K562 (cell line): Measurements from ENCODE around the gene AP5Z1. TPM values are rescaled to one million over a fixed set of nuclear protein-coding genes. Genes with fewer than 3 reads are reported as not detected.

Experiments used
- ATAC-seq: fragments of 200-7000 bp; cut with Tn5 transposase; 3 replicates; pipeline ENCODE4 v1.9.1; 2020; ENCODE audit warnings: moderate library complexity
- BruUV-seq: library from RNA; stranded (reverse); fragments of 400-500 nt; replicated peaks from 2 replicates; lab custom pipeline; 2021; lab: Mats Ljungman, UMichigan
- CTCF ChIA-PET: fragments of 300-600 bp; formaldehyde crosslinking; extraction: SDS; loops from one replicate; lab custom pipeline; 2021; ENCODE audit warnings: low intra/inter-chr PET ratio; lab: Yijun Ruan, JAX
- POLR2A ChIA-PET: fragments of 300-600, 350-650 bp; sonication (Branson Sonifier 250); formaldehyde crosslinking; extraction: SDS; loops from one replicate; lab custom pipeline; 2021; ENCODE audit warnings: antibody characterized with exemption, inconsistent platforms; lab: Yijun Ruan, JAX
- DNase-seq, 4 experiments: peaks; one replicate each; pipeline versions ENCODE4 v3.0.0 to v3.0.0-alpha.2; 2011 to 2018; ENCODE audit warnings: low spot score in 3 of 4, mixed read lengths in 3 of 4; ENCODE audit errors: extremely low read depth in 1 of 4
- FAIRE-seq: peaks from 2 replicates; lab custom pipeline; 2011; peaks lifted over from hg19 to GRCh38; lab: Jason Lieb, UNC
- H2AFZ ChIP-seq: 2 replicates; pipeline ENCODE4 v1.6.0; 2011; ENCODE audit warnings: low read depth, low read length, control low read depth, inconsistent platforms
- H3K27ac ChIP-seq: fragments of 200-600 bp; 3 replicates; pipeline ENCODE4 v1.8.0; 2011; ENCODE audit warnings: low read depth, mild to moderate bottlenecking, control low read depth, inconsistent platforms, low read length, moderate library complexity, mixed read lengths; ENCODE audit errors: extremely low read depth
- H3K27me3 ChIP-seq, 2 experiments: fragments of 300-600 bp in 1 of 2; 2 replicates in 1 of 2; 3 replicates in 1 of 2; pipeline versions ENCODE4 v1.6.0 to v1.8.0; 2011; ENCODE audit warnings: inconsistent platforms in 2 of 2, low read length in 2 of 2, mild to moderate bottlenecking in 1 of 2, mixed read lengths in 1 of 2, moderate library complexity in 1 of 2; ENCODE audit not compliant: control insufficient read depth in 2 of 2, insufficient read depth in 2 of 2
- H3K36me3 ChIP-seq: fragments of 300-600 bp; 3 replicates; pipeline ENCODE4 v1.8.0; 2011; ENCODE audit warnings: mild to moderate bottlenecking, low read length, inconsistent platforms; ENCODE audit not compliant: control insufficient read depth, insufficient read depth
- H3K4me1 ChIP-seq, 2 experiments: fragments of 200-600 bp in 1 of 2; replicated peaks in 1 of 2; 2 replicates in 1 of 2; 3 replicates in 1 of 2; pipeline versions ENCODE4 v1.5.1 to v1.8.0; 2011; ENCODE audit warnings: inconsistent platforms in 2 of 2, low read length in 2 of 2, mild to moderate bottlenecking in 1 of 2, mixed read lengths in 1 of 2, moderate library complexity in 1 of 2; ENCODE audit not compliant: control insufficient read depth in 2 of 2, insufficient read depth in 2 of 2
- H3K4me2 ChIP-seq: 2 replicates; pipeline ENCODE4 v1.6.1; 2011; ENCODE audit warnings: low read length, control low read depth, inconsistent platforms, mixed read lengths; ENCODE audit not compliant: insufficient read depth
- H3K4me3 ChIP-seq: fragments of 200-600 bp; sonication (generic), shearing (Covaris generic); 2 replicates; pipeline ENCODE4 v1.5.1; 2016; ENCODE audit warnings: control low read depth, inconsistent platforms
- H3K79me2 ChIP-seq: fragments of 200-600 bp; 3 replicates; pipeline ENCODE4 v1.8.0; 2011; ENCODE audit warnings: low read length, inconsistent platforms; ENCODE audit not compliant: control insufficient read depth, insufficient read depth
- H3K9ac ChIP-seq, 2 experiments: 2 replicates each; pipeline versions ENCODE4 v1.6.0 to v1.6.1; 2011; ENCODE audit warnings: low read depth in 2 of 2, low read length in 2 of 2, control low read depth in 1 of 2, inconsistent platforms in 1 of 2, mild to moderate bottlenecking in 1 of 2, mixed read lengths in 1 of 2; ENCODE audit not compliant: insufficient read depth in 1 of 2
- H3K9me1 ChIP-seq: one replicate; pipeline ENCODE4 v1.6.0; 2011; ENCODE audit warnings: inconsistent platforms, mild to moderate bottlenecking, low read length, moderate library complexity; ENCODE audit not compliant: control insufficient read depth, insufficient read depth
- H3K9me3 ChIP-seq: replicated peaks from 2 replicates; pipeline ENCODE4 v1.5.1; 2011; ENCODE audit warnings: low read depth, low read length, inconsistent platforms; ENCODE audit not compliant: control insufficient read depth, insufficient read depth
- H4K20me1 ChIP-seq: replicated peaks from 2 replicates; pipeline ENCODE4 v1.6.1; 2011; ENCODE audit warnings: low read length, inconsistent platforms, mixed read lengths; ENCODE audit not compliant: control insufficient read depth, insufficient read depth
- BMI1 ChIP-seq: fragments of 150-350 bp; IDR thresholded peaks from 2 replicates; pipeline ENCODE4 v1.6.1; 2014; ENCODE audit warnings: low read length
- POLR2G ChIP-seq: fragments of 200-400 bp; formaldehyde crosslinking; IDR thresholded peaks from 2 replicates; pipeline ENCODE4 v1.6.1; 2017; ENCODE audit warnings: low read depth, mild to moderate bottlenecking, antibody characterized with exemption, low read length, moderate library complexity
- RBM22 ChIP-seq: fragments of 200-400 bp; formaldehyde crosslinking; IDR thresholded peaks from 2 replicates; pipeline ENCODE4 v1.6.1; 2018; ENCODE audit warnings: low read length, low read depth; ENCODE audit not compliant: poor library complexity, severe bottlenecking
- WGBS: fragments of 100-300 bp; shearing (Covaris generic); methylation state at CpG from one replicate; pipeline ENCODE4 v1.1.6; 2016; ENCODE audit warnings: low coverage, mixed read lengths; ENCODE audit not compliant: insufficient coverage; ENCODE audit errors: missing lambda C conversion rate; 5-methylcytosine and 5-hydroxymethylcytosine counted together
- in situ Hi-C: fragments of 300-500 bp; cut with MboI; formaldehyde crosslinking; loops from 4 replicates; pipeline ENCODE4 v1.15.0; 2018; ENCODE audit warnings: inconsistent platforms, mixed read lengths
- intact Hi-C: fragments of 100-400 bp; cut with micrococcal nuclease; formaldehyde crosslinking; loops from 2 replicates; pipeline ENCODE4 v1.14.2; 2022
- polyA plus RNA-seq, 8 experiments: library from polyadenylated mRNA; depleted of rRNA in 4 of 8; stranded (reverse) in 5 of 8; unstranded in 3 of 8; fragments of >200 nt; fragmentation: Nextera tagmentation in 2 of 8; fragmentation: Illumina TruSeq in 1 of 8; extraction: Ambion mirVana in 2 of 8; extraction: Trizol in 1 of 8; gene quantifications; 2 replicates each; pipeline versions ENCODE4 v1.2.1 to v1.2.3, GENCODE V29; 2011 to 2014; ENCODE audit warnings: inconsistent platforms in 1 of 8, missing spikeins in 1 of 8
- total RNA-seq, 7 experiments: library from RNA; depleted of rRNA in 6 of 7; stranded (reverse); fragments of >200 nt in 6 of 7; fragmentation: Illumina TruSeq in 2 of 7; extraction: Trizol in 2 of 7; gene quantifications; 2 replicates each; pipeline versions ENCODE4 v1.2.1 to v1.2.3, GENCODE V29; 2011 to 2021; ENCODE audit warnings: low replicate concordance in 1 of 7

AP5Z1 gene
- total and polyA plus RNA-seq, 9 of the 15 experiments (the other 6 are each of a cell fraction or from before 2014, with no cell fraction given): 0.06 to 31.1 (median 6.4) TPM

DNA sequence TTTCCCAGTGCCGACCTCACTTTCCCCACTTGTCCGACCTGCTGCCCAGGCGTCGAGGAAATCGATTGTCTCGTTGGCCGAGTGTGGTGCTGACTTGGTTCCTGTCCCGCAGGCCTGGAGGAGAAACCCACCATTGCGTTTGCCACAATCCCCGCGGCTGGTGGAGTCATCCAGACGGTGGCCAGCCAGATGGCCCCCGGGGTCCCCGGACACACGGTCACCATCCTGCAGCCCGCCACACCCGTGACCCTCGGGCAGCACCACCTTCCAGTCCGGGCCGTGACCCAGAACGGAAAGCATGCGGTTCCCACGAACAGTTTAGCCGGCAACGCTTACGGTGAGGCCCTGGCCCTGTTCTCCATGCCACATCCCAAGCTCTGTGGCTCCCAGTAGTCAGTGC is 14.5 kb upstream of the AP5Z1 start:
- no peak for DNase-seq
- POLR2A ChIA-PET: interaction anchor here (0.6 kb wide), 1 partner anchor 122 kb away, joined by 3 read pairs; no protein-coding TSS in a partner anchor
- H3K4me2 ChIP-seq: no peak overlapping the region
- TF ChIP-seq POLR2G: peak; percentile 43; the same call in 1 of the 2 replicates
- no peak for TF ChIP-seq BMI1
- peak; percentile 70 for TF ChIP-seq RBM22
- TF ChIP-seq, all 486 proteins: peak for 2
- Histone ChIP-seq H3K27me3 (no peaks in the 10 kb centered on the region), H2AFZ (no peak overlapping the region), H4K20me1 (0 out of 2 replicates have a peak, but pooled peaks cover 4% of the 10 kb centered on the region), H3K4me3 (no peak overlapping the region), H3K9me3 (no peaks in the 10 kb centered on the region), H3K4me1 (peaks cover 0 to 11% of the 10 kb centered on the region in 2 experiments; a peak in 1 of 5 replicates), H3K36me3 (peaks cover 90% of the 10 kb centered on the region; the same call in 2 of the 3 replicates), H3K27ac (no peak overlapping the region), H3K79me2 (no peaks in the 10 kb centered on the region), H3K9ac (0 out of 4 replicates have a peak overlapping the region, but pooled peaks of 1 of the 2 experiments have one; percentile 20), H3K9me1 (peaks cover 3% of the 10 kb centered on the region)
- intact Hi-C loops: no loop called here
- no peak for FAIRE-seq
- in situ Hi-C loops: no loop called here
- CTCF ChIA-PET: no interaction called here
- ATAC-seq: no peak
- 98% methylated on average over 19 of the region's 26 CpGs for WGBS
- no TSS peak for BruUV-seq
